Measurements from ENCODE around the gene MAPT. TPM values are rescaled to one million over a fixed set of nuclear protein-coding genes. Genes with fewer than 3 reads are reported as not detected.

Gene MAPT
- total RNA-seq, 6 experiments from 2014 or later = 0.11 to 0.43 (median 0.26) TPM

DNA sequence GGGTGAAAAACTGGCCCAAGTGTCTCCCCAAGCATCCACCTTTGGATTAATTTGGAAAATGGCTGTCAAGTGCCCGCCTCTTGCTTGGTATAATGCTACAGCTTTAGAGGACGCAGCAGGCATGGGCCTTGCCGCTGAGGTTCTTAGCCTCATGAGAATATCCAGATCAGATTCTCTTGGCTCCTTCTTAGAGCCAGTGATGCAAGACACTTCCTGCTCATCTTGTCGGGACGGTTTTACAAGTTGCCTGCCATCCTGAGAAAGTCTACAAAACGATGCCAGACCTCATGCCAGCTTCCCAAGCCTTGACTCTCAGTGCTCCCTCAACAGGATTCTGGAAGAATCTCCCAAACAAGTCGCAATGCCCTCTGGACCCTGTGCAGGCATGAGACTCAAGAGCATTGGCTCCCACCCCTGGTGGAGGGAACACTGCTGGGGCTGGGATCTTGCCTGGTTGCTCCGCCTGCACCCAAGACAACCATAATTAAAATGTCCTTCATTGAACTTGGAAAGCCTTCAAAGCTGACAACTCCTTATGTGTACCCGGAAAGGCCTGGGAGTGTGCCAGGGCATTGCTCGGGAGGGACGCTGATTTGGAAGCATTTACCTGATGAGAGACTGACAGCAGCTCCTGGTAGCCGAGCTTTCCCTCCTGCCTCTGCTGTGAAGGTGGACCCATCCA is 78.9 kb downstream of the MAPT start:
- no peaks in the 10 kb centered on the region for H3K36me3 Mint-ChIP-seq (ENCODE audit: low read depth)
- DNase-seq = no peak
- TF ChIP-seq, protein P1, sequence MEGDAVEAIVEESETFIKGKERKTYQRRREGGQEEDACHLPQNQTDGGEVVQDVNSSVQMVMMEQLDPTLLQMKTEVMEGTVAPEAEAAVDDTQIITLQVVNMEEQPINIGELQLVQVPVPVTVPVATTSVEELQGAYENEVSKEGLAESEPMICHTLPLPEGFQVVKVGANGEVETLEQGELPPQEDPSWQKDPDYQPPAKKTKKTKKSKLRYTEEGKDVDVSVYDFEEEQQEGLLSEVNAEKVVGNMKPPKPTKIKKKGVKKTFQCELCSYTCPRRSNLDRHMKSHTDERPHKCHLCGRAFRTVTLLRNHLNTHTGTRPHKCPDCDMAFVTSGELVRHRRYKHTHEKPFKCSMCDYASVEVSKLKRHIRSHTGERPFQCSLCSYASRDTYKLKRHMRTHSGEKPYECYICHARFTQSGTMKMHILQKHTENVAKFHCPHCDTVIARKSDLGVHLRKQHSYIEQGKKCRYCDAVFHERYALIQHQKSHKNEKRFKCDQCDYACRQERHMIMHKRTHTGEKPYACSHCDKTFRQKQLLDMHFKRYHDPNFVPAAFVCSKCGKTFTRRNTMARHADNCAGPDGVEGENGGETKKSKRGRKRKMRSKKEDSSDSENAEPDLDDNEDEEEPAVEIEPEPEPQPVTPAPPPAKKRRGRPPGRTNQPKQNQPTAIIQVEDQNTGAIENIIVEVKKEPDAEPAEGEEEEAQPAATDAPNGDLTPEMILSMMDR (IDR thresholded peaks at IDR 0.05) = no peak
- H3K9me3 Mint-ChIP-seq = peaks cover 5% of the 10 kb centered on the region; the same call in 1 of the 2 replicates
- H3K4me3 Mint-ChIP-seq = no peak overlapping the region
- peaks cover 45% of the 10 kb centered on the region for H3K27me3 Mint-ChIP-seq (ENCODE audit: insufficient read depth)
- H3K27ac Mint-ChIP-seq = no peak overlapping the region
- no peaks in the 10 kb centered on the region for H3K4me1 Mint-ChIP-seq (ENCODE audit: low read depth)

DNA sequence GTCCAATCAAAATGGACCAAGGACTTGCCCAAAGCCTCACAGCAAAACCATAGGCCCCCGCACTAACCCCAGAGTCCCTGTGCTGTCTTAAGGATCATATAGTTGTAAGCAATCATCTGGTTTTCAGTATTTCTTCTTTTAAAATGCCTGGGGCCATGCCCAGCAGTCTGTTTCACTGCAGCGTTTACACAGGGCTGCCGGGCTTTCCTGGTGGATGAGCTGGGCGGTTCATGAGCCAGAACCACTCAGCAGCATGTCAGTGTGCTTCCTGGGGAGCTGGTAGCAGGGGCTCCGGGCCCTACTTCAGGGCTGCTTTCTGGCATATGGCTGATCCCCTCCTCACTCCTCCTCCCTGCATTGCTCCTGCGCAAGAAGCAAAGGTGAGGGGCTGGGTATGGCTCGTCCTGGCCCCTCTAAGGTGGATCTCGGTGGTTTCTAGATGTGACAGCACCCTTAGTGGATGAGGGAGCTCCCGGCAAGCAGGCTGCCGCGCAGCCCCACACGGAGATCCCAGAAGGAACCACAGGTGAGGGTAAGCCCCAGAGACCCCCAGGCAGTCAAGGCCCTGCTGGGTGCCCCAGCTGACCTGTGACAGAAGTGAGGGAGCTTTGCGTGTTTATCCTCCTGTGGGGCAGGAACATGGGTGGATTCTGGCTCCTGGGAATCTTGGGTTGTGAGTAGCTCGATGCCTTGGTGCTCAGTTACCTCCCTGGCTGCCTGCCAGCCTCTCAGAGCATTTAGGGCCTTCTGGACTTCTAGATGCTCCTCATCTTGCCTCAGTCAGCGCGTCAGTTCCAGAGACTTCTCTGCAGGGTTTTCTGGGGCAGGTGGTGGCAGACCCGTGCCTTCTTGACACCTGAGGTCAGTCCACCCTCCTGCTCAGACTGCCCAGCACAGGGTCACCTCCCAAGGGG is 79.8 kb downstream of the MAPT start:
- peaks cover 5% of the 10 kb centered on the region; the same call in 1 of the 2 replicates for H3K9me3 Mint-ChIP-seq
- no peak overlapping the region for H3K4me3 Mint-ChIP-seq
- H3K4me1 Mint-ChIP-seq (ENCODE audit: low read depth) = no peaks in the 10 kb centered on the region
- H3K27ac Mint-ChIP-seq = no peak overlapping the region
- DNase-seq = no peak
- peaks cover 45% of the 10 kb centered on the region for H3K27me3 Mint-ChIP-seq (ENCODE audit: insufficient read depth)
- no peaks in the 10 kb centered on the region for H3K36me3 Mint-ChIP-seq (ENCODE audit: low read depth)
- TF ChIP-seq, protein P1 (IDR thresholded peaks at IDR 0.05) = no peak

DNA sequence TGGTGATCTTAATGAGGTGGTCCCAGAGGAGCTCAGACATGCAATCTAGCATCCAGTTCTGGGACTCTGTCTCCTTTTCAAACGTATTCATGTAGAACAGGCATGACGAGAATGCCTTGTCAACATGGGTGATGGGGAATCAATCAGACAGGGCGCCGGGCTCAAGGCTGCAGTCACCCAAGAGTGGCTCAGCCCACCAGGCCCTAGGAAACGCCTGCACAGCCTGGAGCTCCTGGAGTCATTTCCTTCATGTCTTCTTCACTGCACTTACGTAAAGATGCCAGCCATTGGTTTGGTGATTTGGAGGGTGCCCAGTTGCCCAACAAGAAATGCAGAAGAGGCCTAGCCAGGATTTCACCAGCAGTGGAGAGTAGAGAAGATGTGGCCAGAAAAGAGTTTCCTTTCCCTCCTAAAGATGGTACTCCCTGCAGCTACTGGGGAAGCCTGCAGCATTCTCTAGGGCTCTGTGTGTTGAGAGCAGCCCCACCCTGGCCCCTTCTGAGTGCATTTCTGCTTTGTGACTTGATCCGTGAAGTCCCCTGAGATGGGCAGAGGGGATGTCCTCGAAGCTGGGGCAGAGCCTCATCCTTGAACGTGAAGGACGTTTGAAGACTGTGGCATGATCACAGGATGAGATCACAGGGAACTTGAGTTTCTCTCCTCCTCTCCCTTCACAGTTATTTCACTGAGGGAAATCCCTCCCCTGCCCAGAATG is 80.7 kb downstream of the MAPT start:
- Mint-ChIP-seq H3K9me3 (no peaks in the 10 kb centered on the region), H3K36me3 (ENCODE audit: low read depth) (no peaks in the 10 kb centered on the region), H3K27ac (no peak overlapping the region), H3K4me3 (no peak overlapping the region), H3K4me1 (ENCODE audit: low read depth) (no peaks in the 10 kb centered on the region), H3K27me3 (ENCODE audit: insufficient read depth) (peaks cover 50% of the 10 kb centered on the region)
- TF ChIP-seq, protein P1 (IDR thresholded peaks at IDR 0.05) = no peak
- DNase-seq = no peak

DNA sequence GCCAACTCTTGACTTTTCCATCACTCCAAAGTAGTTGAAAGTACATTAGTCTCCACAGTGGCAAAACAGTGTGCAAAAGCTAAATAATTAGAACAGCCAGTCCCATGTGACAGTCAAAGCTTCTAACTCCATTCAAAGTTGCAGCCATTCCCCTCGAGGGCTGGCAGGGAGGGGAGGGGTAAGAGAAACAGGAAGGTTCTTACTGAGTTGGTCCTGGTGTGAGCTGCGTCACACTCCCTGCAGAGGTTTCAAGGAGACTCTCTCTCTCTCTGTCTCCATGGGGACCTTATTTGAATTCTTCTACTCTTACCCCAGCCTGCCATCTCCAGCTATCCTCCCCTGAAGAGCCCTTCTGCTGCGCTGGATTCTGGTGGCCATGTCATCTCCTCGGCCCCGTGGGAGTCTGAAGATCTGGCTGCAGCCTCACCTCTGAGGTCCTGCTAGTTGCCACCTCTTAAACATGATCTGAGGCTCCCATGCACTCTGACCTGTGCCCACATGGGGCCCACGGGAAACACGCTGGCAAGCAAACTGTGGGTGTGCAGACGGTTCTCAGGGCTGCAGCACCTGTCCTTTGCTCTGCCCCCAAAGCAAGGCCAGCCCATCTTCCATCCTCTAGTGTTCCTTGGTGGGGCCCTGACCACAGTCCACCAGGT is 81.4 kb downstream of the MAPT start:
- Mint-ChIP-seq H3K9me3 (no peaks in the 10 kb centered on the region), H3K27me3 (ENCODE audit: insufficient read depth) (peaks cover 52% of the 10 kb centered on the region), H3K27ac (no peak overlapping the region), H3K36me3 (ENCODE audit: low read depth) (no peaks in the 10 kb centered on the region), H3K4me3 (no peak overlapping the region), H3K4me1 (ENCODE audit: low read depth) (no peaks in the 10 kb centered on the region)
- TF ChIP-seq, protein P1 (IDR thresholded peaks at IDR 0.05) = no peak
- no peak for DNase-seq

DNA sequence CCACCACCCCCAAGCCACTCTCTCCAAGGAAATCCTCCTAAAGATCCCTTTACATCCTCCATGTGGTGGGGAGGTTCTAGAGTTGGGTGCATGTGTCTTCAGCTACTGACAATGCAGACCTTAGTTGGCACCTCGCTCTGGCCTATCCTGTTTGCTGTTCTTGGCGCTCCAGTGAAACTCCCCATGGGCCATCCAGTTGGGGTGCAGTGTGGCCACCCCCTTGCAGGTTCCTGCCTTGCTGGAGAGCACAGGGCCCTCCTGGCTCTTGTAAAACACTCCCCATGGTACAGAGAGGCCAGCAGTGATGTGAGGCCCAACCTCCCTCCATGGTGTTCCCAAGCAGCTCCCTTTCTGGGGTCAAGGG is 82.0 kb downstream of the MAPT start:
- Mint-ChIP-seq H3K27ac (no peak overlapping the region), H3K4me1 (ENCODE audit: low read depth) (no peaks in the 10 kb centered on the region), H3K36me3 (ENCODE audit: low read depth) (no peaks in the 10 kb centered on the region), H3K9me3 (no peaks in the 10 kb centered on the region), H3K4me3 (no peak overlapping the region), H3K27me3 (ENCODE audit: insufficient read depth) (peaks cover 53% of the 10 kb centered on the region)
- no peak for DNase-seq
- TF ChIP-seq, protein P1 (IDR thresholded peaks at IDR 0.05) = no peak
